ENCODE measurements around the gene SARDH.

- TF ChIP-seq CTCF (IDR thresholded peaks at IDR 0.05), result no peak
- TF ChIP-seq POLR2A (IDR thresholded peaks at IDR 0.05), result no peak
- TF ChIP-seq EP300 (IDR thresholded peaks at IDR 0.05), result no peak
- TF ChIP-seq POLR2AphosphoS5 (IDR thresholded peaks at IDR 0.05), result no peak
Observed at GRCh38 chr9:133656211-133657119, 81.7 kb downstream of the SARDH start.
